ENCODE results near the gene ADGRG3.

The ADGRG3 gene, protein sequence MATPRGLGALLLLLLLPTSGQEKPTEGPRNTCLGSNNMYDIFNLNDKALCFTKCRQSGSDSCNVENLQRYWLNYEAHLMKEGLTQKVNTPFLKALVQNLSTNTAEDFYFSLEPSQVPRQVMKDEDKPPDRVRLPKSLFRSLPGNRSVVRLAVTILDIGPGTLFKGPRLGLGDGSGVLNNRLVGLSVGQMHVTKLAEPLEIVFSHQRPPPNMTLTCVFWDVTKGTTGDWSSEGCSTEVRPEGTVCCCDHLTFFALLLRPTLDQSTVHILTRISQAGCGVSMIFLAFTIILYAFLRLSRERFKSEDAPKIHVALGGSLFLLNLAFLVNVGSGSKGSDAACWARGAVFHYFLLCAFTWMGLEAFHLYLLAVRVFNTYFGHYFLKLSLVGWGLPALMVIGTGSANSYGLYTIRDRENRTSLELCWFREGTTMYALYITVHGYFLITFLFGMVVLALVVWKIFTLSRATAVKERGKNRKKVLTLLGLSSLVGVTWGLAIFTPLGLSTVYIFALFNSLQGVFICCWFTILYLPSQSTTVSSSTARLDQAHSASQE

DNA sequence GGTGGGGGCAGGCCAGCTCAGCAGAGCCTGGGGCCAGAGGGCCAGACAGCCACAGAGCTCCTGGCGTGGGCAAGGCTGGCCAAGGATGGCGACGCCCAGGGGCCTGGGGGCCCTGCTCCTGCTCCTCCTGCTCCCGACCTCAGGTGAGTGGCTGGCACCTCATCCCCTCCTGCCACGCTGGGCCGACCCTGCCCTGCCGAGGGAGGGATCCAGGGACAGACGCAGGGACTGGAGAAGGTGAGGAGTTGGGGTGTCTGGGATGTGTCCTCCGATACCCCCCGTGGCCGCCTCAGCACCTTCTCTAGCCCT lies at the start of gene ADGRG3:
TSS of gene ADGRG3 (plus strand) at position 44 of the 309 bp plus-strand sequence. CDS start at position 86, 42 bp downstream.
- no peak for DNase-seq

DNA sequence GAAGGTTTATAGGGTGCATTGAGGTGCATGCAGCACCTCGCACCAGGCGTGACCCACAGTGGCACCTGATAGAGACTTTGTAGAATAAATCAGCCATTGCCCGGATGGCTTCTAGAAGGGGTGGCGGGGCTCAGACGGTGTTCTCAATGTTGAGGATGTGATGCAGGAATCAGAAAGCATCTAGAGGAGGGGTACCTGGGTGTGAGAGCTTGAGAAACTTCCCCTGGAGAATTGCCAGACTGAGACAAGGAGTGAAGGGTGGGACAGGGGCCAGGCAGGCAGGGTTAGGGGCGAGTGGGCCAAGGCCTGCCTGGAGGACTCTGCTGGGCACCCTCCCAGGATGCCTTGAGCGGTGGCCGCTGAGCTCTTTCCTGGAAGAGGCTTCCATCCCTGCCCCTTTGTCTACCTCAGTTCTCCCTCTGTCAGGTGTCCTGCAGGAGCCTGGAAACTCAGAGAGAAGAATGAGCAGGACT lies 48.9 kb upstream of the ADGRG3 start:
- no peak for DNase-seq

DNA sequence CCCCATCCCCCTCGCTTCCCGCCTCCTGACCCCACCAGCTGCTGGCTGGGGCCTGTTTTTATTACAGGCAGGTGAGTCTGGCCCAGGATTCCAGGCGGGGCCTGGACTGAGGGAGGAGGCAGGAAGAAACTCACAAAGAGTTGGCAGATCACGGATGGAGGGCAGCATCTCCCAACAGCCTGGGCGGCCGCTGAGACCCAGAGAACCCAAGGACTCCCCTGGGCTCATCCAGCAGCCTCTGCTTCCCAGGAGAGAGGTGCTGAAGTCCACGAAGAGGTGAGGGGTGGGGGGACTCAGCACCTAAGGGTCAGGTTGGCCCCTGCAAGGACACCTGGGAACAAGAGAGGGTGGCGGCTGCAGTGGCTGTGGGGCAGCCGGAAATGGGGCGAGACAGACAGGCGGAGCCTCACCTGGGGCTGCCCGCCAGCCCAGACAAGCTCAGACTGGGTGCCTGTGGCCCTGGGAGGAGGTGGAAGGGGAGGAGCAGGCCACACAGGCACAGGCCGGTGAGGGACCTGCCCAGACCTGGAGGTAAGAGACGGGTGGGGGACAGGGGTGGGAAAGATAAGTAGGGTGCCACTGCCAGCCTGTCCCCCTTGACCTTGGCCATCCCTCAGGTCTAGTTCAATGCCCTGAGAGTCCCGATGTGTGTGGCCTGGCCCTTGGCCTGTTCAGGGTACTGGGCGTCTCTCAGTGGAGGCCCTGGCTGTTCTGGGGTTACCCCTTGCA lies 48.3 kb upstream of the ADGRG3 start:
- DNase-seq, result no peak

DNA sequence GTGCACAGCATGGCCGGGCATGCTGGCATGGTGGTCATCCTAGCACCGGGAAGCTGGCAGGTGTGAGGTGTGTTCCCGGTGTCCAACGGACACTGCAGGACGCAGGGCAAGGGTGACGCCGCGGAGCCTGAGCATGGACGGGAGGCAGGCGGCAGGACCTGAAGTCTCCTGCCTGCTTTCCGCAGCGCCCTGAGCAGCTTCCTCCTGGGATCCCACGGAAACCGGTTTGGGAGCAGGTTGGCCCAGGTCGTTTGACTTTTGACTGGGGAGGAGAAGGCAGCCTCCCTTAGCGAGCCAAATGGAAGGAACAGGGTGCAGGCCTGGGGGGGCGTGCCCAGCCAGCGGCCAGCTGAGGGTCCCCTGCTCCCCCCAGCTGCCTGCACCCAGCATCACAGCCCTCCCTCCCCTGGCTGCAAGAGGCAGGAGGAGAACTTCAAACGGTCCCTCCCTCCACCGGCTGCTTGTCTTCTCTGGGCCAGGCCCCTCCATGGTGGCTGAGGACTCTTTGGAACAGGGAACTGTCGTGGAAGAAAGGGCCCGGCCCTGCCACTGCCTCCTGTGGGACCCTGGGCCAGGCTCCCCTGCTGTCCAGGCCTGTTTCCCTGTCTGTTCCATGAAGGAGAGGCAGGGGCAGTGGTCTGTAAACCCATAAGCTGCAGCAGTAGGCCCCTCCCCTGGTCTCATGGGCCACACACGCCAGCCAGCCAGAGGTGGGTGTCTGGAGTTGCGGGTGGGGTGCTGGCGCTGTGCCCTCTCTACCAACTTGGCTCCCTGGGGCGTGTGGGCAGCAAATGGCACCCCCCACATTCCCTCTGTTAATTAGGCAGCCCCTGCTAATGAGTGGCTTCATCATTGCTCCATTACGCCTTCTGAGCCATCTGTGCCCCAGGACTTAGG lies 47.5 kb upstream of the ADGRG3 start:
- DNase-seq, result no peak

DNA sequence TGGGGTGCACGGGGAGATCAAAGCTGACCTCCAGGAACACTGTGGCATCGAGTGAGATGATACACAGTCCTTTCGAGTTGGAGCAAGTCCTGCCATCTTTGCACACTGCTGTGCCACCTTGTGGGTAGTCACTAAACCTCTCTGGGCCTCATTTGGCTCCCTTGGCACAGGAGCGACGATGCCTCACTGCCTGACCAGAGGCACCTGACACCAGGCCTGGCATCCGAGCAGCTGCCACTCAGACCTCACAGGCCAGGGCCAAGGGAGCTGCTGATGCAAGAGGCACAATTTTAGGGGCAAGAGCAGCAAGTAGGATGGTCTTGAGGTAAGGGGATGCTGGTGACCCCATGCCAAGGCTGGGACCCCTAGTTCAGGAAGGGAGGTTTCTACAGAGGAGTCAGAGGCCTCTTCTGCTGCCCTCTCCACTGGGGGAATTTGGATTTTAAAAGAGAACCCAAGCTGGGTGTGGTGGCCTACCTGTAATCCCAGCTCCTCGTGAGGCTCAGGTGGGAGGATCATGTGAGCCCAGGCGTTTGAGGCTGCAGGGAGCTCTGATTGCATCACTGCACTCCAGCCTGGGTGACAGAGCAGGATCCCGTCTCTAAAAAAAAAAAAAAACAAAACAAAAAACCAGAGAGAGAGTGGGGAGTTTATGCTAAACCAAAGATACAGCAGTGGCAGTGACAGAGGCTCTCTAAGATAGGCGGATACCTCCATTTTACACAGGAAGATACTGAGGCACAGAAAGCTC lies 46.4 kb upstream of the ADGRG3 start:
- peak in 4 of 56 donors; percentile 18 to 44 (median 34) for DNase-seq

DNA sequence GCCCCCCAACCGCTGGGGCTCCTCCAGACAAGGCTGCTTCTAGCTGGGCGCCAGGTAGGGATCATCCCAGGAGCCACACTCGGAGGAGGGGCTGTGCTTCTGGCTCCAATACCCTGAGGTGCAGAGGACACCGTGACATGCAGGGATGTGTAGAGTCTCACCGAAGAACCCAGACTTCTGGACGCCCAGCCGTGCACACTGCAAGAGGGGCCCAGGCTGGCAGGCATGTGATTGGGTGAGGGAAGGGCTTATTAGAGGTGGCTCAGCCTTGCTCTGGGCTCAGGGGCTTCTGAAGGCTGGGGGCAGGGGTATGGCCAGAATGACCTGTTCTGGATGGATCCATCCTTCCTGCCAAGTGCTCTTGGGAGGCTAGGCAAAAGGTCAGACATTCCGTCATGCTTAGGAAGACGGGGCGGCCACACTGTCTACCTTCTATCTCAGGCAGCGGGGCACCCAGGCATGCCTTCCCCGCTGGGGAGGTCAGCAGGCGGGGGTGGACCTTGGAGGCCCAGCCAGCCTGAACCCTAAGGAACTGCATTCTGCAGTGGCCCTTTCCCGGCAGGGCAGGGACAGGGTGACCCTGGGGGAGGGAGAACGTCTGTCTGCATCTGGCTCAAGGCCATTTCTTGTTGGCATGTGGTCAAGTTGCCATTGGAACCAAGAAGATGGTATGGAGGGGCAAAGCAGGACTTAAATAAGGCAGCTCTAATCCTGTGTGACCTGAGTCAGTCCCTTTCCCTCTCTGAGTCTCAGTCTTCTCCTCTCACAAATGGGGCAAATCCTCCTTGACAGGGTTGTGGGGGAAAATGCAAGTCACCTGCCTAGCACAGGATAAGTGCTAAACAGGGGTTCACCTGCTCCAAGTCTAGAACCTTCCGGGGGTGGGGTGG lies 45.5 kb upstream of the ADGRG3 start:
- DNase-seq, result no peak

DNA sequence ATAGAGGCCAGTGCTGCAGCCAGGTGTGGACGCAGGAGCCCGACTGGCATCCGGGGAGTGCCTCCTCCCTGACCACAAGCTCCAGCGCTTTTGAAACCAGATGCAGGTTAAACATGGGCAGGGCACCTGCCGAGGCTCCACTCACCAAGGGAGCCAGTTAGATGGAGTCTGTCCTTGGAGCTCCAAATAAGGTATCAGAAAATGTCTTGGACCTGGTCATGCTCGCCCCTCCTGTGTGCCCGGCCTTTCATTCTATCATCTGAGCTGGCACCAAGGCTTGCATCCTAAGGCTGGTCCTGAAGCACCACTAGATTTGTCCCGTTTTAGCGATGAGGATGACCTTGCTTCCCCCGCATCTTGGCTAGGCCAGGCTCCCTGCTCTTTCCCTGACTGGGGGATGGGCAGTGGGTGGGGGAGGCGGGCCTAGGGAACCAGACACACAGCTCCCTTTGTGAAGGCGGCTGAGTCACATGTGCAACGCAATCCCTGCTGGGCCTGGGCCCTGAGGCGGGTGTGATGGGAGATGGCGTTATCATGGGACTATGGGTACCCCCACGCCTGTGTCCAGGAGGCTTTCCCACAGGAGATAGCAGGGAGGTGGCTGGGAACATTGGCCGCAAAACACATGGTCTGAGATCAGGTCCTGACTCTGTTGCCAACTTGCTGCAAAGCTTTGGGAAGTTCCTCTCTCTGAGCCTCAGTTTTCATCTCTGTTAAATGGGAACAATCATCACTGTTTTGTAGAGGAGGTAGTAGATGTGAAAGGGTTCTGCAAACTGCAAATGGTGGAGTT lies 44.7 kb upstream of the ADGRG3 start:
- DNase-seq, result peak in 52 of 56 donors; percentile 46 to 92 (median 80)

DNA sequence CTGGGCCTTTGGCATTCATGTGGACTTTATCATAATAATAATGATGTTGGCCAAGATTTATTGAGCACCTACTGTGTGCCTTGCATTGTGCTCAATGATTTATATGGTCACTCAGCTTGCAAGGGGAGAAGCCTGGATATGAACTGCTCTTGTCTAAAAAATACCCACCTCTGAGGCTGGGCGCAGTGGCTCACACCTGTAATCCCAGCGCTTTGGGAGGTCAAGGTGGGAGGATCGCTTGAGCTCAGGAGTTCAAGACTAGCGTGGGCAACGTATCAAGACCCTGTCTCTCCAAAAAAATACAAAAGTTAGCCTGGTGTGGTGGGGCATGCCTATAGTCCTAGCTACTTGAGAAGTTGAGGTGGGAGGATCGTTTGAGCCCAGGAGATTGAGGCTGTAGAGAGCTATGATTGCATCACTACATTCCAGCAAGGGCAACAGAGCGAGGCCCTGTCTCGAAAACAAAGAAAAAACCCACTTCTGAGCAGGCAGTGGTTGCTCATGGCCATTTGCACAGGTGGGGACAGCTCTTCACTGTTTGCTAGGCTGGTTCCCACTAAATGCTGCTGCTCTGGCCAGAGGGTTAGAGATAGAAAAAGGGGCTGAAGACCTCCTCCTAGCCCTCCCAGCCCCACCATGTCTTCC lies 43.9 kb upstream of the ADGRG3 start:
- DNase-seq, result peak in 1 of 56 donors; percentile 67

DNA sequence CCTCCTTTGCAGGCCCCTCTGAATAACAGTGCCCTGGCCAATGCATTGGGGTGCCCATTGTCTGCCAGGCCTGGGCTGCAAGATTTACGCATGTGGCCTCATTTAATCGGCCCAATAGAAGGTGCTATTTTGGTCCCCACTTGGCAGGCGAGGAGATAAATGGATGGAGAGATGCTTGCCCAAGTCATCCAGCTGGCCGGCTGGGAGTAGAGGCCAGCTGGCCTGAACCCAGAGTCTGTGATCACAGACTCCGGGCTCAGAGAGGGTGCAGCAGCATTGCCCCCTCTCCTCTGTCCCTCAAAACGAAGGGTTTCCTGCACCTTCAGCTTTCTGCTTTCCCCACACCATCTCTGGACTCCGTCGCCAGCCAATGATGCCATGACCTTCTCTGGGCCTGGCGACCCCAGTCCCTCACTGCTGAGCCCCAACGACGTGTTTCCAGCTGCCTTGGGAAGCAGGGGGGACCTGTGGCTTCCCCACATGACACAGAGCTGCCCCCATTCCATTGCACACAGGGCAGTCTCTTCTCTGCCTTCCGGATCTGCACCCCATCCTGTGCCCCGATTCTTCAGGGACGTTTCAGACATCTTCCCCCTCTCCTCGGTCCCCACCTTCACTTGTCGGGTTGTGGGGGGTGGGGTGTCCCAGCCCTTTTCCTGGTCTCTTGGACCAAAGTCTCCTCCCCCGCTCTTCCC lies 43.2 kb upstream of the ADGRG3 start:
- DNase-seq, result peak in 50 of 56 donors; percentile 26 to 86 (median 73)

DNA sequence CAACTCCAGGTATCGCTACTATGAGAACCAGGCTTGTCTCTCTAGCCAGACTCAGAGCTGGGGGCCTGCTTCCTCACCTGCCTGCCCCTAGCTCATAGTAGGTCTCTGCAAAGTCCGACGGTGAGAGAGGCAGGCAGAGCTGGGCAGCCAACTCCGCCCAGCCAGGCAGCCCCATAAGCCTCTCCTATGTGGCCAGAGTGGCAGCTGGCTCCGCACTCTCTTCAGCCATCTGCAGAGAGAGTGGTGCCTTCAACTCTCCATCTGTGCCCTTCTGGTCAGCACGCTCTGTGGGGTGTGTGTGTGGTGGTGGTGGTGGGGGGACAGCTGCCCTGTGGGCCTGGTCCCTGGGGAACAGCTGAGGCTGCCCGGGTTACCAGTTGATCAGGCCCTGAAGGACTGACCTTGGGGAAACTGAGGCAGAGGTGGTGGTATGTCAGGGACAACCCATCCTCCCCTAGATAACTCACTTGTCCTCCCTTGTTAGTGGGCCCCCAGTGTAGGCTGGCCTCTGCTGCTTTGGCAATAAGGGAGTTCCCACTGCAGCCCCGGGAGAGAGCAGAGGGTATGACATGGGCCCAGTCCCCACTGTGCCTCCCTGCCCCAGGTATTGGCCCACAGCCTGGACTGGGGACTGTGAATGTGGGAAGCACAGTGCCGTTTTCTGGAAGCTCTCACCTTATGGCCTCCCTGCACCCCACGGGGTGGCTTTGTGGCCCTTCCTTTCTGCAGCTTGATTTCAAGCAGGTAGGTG lies 41.5 kb upstream of the ADGRG3 start:
- peak in 10 of 56 donors; percentile 18 to 59 (median 29) for DNase-seq

DNA sequence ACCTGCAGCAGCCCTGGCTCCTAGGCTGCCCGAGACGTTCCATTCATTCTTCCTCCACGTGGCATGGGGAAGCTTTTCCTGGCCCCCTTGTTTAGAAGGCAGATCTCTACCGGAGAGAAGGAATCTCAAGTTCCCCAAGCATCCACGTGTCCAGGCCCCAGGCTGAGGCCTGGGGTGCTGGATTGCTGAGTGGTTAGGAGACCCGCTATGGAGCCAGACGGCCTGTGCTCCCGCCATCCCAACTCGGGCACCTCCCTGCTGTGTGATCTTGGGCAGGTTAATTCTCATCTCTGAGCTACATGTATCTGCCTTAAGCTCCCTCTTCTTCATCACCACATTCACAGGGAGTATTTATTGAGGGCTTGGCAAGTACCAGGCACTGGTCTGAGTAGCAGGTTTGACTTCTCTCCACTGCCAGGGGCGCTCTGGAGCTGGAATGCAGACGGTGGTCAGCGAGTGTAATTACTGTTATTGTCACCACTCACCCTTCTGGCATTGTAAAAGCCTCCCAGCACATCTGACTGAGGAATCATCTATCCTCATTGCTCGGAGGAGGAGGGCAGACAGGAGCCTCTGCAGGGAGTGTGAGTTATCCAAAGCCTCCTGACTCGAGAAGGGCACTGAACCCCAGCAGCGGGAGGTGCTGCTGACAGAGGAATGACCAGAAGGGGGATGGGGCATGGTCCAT lies 40.8 kb upstream of the ADGRG3 start:
- DNase-seq, result peak in 9 of 56 donors; percentile 23 to 72 (median 56)

DNA sequence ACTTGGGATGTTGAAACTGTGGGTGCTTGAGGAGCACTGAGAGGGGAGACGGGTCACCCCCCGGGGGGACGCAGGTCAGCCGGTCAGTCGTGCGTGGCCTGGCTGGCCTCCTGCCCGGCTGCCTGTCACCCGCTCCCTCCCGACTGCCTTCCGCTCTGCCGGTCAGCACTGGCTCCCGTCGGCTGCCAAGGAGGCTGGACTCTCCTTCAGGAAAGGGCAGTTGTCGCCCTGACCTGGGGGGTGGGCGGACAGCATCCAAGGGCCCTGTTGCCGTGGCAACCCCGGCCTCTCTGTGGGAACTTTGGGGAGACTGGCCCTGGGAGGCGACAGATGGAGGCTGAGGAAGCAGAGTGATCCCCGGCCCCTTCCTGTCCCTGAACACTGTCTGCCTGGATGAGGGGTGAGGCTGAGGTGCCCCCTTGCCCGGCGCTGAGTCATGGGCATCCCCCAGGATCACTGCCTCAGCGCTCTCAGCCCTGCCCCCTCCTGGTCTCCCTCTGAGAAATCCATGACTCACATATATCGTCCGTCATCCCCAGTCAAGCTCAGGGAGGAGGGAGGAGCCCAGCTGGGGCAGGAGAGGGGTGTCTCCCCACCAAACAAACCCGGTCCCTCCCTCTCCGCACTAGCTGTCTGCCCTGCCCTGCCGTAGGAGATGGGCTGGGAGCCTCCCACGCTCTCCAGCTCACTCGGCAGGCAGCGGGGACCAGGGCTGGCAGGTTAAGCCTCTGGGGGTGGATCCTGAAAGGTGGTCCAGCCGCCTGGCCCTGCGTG lies 39.9 kb upstream of the ADGRG3 start, which contains the start of gene ADGRG1:
TSS of gene ADGRG1 (plus strand) at position 623 of the 774 bp plus-strand sequence. CDS start 21,658 bp downstream, outside the sequence.
- DNase-seq, result peak in 53 of 56 donors; percentile 57 to 96 (median 75)

DNA sequence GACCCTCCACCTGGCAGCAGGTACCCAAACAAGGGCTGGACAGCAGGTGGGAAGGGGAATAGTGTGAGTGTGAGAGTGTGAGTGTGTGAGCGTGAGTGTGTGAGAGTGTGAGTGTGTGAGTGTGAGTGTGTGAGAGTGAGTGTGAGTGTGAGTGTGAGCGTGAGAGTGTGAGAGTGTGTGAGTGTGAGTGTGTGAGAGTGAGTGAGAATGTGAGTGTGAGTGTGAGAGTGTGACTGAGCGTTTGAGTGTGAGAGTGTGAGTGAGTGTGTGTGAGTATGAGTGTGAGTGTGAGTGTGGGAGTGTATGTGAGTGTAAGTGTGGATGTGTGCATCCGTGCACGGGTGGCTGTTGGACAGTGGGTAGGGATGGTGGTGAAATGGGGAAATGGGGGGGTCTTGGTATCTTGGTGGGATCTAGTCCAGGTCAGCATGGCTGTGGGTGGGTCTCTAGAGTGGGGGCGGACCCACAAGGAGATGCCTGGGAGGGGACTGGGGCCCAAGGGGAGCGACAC lies 39.3 kb upstream of the ADGRG3 start:
- DNase-seq, result peak in 2 of 56 donors; percentile 26 to 58
